ENCODE data around the gene VSTM1.

VSTM1 gene

DNA sequence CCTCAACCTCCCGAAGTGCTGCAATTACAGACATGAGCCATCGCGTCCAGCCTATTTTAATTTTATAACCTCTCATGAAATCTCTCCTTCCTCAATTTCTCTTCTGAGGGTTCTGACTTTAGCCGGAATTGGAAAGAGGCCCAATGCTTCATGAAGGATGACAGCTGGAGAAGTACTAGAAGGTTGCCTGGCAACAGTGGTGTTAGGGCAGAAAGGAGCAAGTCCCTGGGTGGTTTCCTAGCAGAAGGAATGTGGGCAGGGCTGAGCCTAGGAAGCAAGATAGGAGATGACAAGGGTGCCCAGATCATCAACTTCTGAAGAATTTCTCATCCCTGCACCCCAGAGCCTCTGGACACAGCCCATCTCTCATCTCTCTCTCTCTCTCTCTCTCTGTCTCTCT, 46.4 kb downstream of the VSTM1 start:
- Histone ChIP-seq H3K9ac (no peak overlapping the region), H2AFZ (ENCODE audit: low read depth) (no peak overlapping the region), H4K20me1 (ENCODE audit: insufficient read depth) (no peaks in the 10 kb centered on the region), H3K36me3 (ENCODE audit: insufficient read depth) (no peaks in the 10 kb centered on the region), H3K79me2 (ENCODE audit: insufficient read depth, low read depth) (no peaks in the 10 kb centered on the region), H3K27ac (no peak overlapping the region), H3K4me3 (IDR thresholded peaks at IDR 0.05; ENCODE audit: insufficient read depth, low read depth, low read length) (no peak overlapping the region), H3K27me3 (ENCODE audit: insufficient read depth, low read depth) (no peaks in the 10 kb centered on the region; the same call in 1 of the 2 replicates), H3K4me1 (ENCODE audit: low read depth, poor library complexity, severe bottlenecking) (no peaks in the 10 kb centered on the region), H3K4me2 (no peak overlapping the region)
- TF ChIP-seq CTCF (conservative IDR thresholded peaks at IDR 0.05; ENCODE audit: low read depth, low read length) = no peak

DNA sequence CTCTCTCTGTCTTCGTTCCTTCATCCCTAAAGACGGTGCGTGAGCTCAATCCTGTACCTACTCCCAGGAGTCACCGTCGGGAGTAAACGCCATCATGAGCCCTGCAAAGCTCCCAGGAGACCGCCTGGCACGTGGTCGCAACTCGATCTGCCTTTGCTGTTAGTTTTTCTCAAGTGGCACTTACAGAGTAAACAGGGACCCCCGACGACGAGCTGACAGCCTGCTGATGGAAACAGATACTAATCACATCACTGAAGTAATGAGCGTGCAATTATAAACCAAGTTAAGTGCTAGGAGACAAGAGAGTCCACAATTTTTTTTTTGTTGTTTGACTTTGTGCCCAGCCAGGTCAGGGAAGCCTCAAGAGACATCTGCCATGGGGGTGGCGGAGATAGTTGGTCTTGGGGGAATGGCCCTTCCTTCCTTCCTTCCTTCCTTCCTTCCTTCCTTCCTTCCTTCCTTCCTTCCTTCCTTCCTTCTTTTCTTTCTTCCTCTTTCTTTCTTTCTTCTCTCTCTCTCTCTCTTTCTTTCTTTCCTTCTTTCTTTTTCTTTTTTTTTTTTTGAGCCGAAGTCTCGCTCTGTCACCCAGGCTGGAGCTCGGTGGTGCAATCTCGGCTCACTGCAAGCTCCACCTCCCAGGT, 48.7 kb downstream of the VSTM1 start:
- no peaks in the 10 kb centered on the region for H3K36me3 ChIP-seq (ENCODE audit: insufficient read depth)
- TF ChIP-seq CTCF (conservative IDR thresholded peaks at IDR 0.05; ENCODE audit: low read depth, low read length) = no peak
- H3K27ac ChIP-seq = no peak overlapping the region
- no peak overlapping the region for H3K4me3 ChIP-seq (IDR thresholded peaks at IDR 0.05; ENCODE audit: insufficient read depth, low read depth, low read length)
- H3K4me2 ChIP-seq = no peak overlapping the region
- no peaks in the 10 kb centered on the region; the same call in 1 of the 2 replicates for H3K27me3 ChIP-seq (ENCODE audit: insufficient read depth, low read depth)
- H3K9ac ChIP-seq = no peak overlapping the region
- no peaks in the 10 kb centered on the region for H3K4me1 ChIP-seq (ENCODE audit: low read depth, poor library complexity, severe bottlenecking)
- no peaks in the 10 kb centered on the region for H4K20me1 ChIP-seq (ENCODE audit: insufficient read depth)
- no peaks in the 10 kb centered on the region for H3K79me2 ChIP-seq (ENCODE audit: insufficient read depth, low read depth)
- no peak overlapping the region for H2AFZ ChIP-seq (ENCODE audit: low read depth)

GRCh38 chr19:54013866-54014265, 49.8 kb downstream of the VSTM1 start:
- Histone ChIP-seq H3K4me2 (no peak overlapping the region), H3K79me2 (ENCODE audit: insufficient read depth, low read depth) (no peaks in the 10 kb centered on the region), H4K20me1 (ENCODE audit: insufficient read depth) (no peaks in the 10 kb centered on the region), H3K4me1 (ENCODE audit: low read depth, poor library complexity, severe bottlenecking) (no peaks in the 10 kb centered on the region), H3K9ac (no peak overlapping the region), H3K36me3 (ENCODE audit: insufficient read depth) (no peaks in the 10 kb centered on the region), H2AFZ (ENCODE audit: low read depth) (no peak overlapping the region), H3K27ac (no peak overlapping the region), H3K4me3 (IDR thresholded peaks at IDR 0.05; ENCODE audit: insufficient read depth, low read depth, low read length) (no peak overlapping the region), H3K27me3 (ENCODE audit: insufficient read depth, low read depth) (no peaks in the 10 kb centered on the region; the same call in 1 of the 2 replicates)
- TF ChIP-seq CTCF (conservative IDR thresholded peaks at IDR 0.05; ENCODE audit: low read depth, low read length) = no peak

DNA sequence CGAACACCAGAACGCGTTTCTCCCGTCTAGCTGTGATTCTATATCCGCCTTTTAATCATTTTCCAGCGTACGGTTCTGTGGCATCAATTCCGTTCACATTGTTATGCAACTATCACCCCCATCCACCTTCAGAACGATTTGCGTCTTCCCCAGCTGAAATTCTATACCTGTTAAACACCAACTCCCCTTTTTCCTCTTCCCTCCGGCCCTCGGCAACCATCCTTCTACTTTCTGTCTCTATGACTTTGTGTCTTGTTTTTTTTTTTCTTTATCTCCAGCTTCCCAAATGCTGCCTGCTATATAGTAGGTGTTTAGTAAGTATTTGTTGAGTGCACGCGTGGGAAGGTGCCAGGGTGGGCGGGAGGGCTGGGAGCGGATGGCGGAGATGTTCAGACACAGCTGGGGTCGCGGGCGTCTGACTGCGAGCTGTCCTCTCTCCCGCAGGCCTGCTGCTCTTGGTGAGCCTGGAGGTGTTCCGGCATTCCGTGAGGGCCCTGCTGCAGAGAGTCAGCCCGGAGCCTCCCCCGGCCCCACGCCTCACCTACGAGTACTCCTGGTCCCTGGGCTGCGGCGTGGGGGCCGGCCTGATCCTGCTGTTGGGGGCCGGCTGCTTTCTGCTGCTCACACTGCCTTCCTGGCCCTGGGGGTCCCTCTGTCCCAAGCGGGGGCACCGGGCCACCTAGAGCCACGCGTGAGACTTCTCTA, 52.0 kb downstream of the VSTM1 start:
- Histone ChIP-seq H3K4me2 (no peak overlapping the region), H3K36me3 (ENCODE audit: insufficient read depth) (no peaks in the 10 kb centered on the region), H3K27me3 (ENCODE audit: insufficient read depth, low read depth) (no peaks in the 10 kb centered on the region; the same call in 1 of the 2 replicates), H2AFZ (ENCODE audit: low read depth) (no peak overlapping the region), H3K4me3 (IDR thresholded peaks at IDR 0.05; ENCODE audit: insufficient read depth, low read depth, low read length) (no peak overlapping the region), H3K9ac (no peak overlapping the region), H3K79me2 (ENCODE audit: insufficient read depth, low read depth) (no peaks in the 10 kb centered on the region), H4K20me1 (ENCODE audit: insufficient read depth) (no peaks in the 10 kb centered on the region), H3K27ac (no peak overlapping the region), H3K4me1 (ENCODE audit: low read depth, poor library complexity, severe bottlenecking) (no peaks in the 10 kb centered on the region)
- no peak for TF ChIP-seq CTCF (conservative IDR thresholded peaks at IDR 0.05; ENCODE audit: low read depth, low read length)
